GM18907 (cell line): ENCODE data around the gene KPNA6.
A peak's percentile ranks its signal among the peaks of the same experiment; 100 is the strongest.
"Not testable (repeated sequence)": the region's sequence is repeated elsewhere in the genome, so short reads cannot be mapped to it uniquely, and the experiment has no call there.

Experiments used
- ATAC-seq: cut with Tn5 transposase; IDR thresholded peaks from one replicate; pipeline ENCODE4 v1.9.1; 2021; ENCODE audit warnings: mild to moderate bottlenecking, moderate library complexity; ENCODE audit not compliant: unreplicated experiment

Gene KPNA6

GRCh38 chr1:32138965-32139364 is 31.1 kb downstream of the KPNA6 start:
- ATAC-seq = no peak

GRCh38 chr1:32142446-32143301 is 34.8 kb downstream of the KPNA6 start:
- ATAC-seq = no peak

- not testable (repeated sequence) for ATAC-seq
Observed at GRCh38 chr1:32143302-32143695, 35.4 kb downstream of the KPNA6 start.

GRCh38 chr1:32144033-32144432 is 36.2 kb downstream of the KPNA6 start:
- ATAC-seq = no peak

- not testable (repeated sequence) for ATAC-seq
Observed at GRCh38 chr1:32147799-32148198, 39.9 kb downstream of the KPNA6 start.

- ATAC-seq = no peak
Observed at GRCh38 chr1:32150847-32151246, 43.0 kb downstream of the KPNA6 start.

- ATAC-seq = no peak
Observed at GRCh38 chr1:32151319-32151787, 43.5 kb downstream of the KPNA6 start.

- no peak for ATAC-seq
Observed at GRCh38 chr1:32159189-32159588, 51.3 kb downstream of the KPNA6 start.

- ATAC-seq = no peak
Observed at GRCh38 chr1:32163405-32163804, 55.5 kb downstream of the KPNA6 start.

GRCh38 chr1:32165633-32166032 is 57.8 kb downstream of the KPNA6 start:
- ATAC-seq = not testable (repeated sequence)

GRCh38 chr1:32170991-32171390 is 63.1 kb downstream of the KPNA6 start:
- ATAC-seq = no peak

GRCh38 chr1:32172621-32173245 is 64.9 kb downstream of the KPNA6 start:
- ATAC-seq = no peak

- no peak for ATAC-seq
Observed at GRCh38 chr1:32178380-32179192, 70.7 kb downstream of the KPNA6 start.

- ATAC-seq = no peak
Observed at GRCh38 chr1:32179193-32179442, 71.3 kb downstream of the KPNA6 start.

GRCh38 chr1:32179443-32180185 is 71.8 kb downstream of the KPNA6 start, which contains the start of gene TXLNA:
Gene TXLNA, plus strand, starts transcription at chr1:32179675. Its CDS starts 671 bp downstream, at chr1:32180346.
- ATAC-seq = peak; percentile 82

GRCh38 chr1:32180186-32181060 is 72.6 kb downstream of the KPNA6 start:
- peak; percentile 35 for ATAC-seq

- ATAC-seq = no peak
Observed at GRCh38 chr1:32181065-32181464, 73.2 kb downstream of the KPNA6 start.

GRCh38 chr1:32181563-32181962 is 73.7 kb downstream of the KPNA6 start:
- ATAC-seq = no peak

GRCh38 chr1:32182060-32182459 is 74.2 kb downstream of the KPNA6 start:
- no peak for ATAC-seq

GRCh38 chr1:32184650-32185049 is 76.8 kb downstream of the KPNA6 start:
- no peak for ATAC-seq
